ENCODE measurements around the gene PHOSPHO1.
"Not testable (repeated sequence)": the region's sequence is repeated elsewhere in the genome, so short reads cannot be mapped to it uniquely, and the experiment has no call there.

PHOSPHO1 gene, protein sequence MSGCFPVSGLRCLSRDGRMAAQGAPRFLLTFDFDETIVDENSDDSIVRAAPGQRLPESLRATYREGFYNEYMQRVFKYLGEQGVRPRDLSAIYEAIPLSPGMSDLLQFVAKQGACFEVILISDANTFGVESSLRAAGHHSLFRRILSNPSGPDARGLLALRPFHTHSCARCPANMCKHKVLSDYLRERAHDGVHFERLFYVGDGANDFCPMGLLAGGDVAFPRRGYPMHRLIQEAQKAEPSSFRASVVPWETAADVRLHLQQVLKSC

DNA sequence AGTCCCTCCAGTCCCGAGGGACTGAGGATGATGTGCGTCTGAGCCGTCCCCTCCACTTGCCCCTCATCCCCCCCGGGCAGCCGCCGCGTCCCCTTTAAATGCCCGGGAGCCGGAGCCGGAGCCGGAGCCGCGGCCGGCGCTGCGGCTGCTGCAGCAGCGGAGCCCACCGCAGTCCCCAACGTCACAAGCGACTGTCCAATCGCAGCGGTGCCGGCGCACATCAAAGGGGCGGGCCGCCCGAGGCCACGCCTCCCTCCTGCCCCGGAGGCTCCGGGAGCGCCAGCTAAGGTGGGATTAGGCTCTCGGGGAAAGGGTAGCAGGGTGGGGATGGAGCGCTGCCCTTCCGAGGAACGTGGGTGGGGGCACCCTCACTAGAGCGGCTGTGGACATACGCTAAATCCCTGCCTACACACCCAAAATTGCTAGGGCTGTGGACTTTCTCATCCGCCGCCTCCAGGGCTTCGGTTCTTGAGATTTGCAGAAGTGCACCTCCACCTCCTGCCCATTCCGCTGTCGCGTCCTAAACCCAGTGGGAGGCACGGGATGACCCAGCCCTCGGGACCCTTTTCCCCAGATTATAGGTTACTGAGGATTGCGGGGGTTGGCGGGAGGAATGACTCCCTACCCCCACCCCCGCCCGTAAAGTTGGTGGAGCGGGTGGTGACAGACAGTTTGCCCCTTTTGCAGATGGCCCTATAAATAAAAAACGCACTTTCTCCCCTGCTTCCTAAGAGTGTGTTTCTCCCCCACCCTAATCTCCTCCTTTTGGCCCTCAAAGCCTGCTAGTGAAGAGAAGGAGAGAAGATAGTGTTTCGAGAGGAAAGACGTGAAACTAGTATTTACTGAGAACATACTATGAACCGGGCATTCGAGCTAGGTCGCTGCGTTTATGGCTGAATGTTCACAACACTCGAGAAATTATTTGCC, at the start of gene PHOSPHO1:
PHOSPHO1 (minus strand) TSS at position 152 of the 927 bp plus-strand sequence. CDS start 4,096 bp downstream, outside the sequence.
- peak; percentile 88 for DNase-seq

DNA sequence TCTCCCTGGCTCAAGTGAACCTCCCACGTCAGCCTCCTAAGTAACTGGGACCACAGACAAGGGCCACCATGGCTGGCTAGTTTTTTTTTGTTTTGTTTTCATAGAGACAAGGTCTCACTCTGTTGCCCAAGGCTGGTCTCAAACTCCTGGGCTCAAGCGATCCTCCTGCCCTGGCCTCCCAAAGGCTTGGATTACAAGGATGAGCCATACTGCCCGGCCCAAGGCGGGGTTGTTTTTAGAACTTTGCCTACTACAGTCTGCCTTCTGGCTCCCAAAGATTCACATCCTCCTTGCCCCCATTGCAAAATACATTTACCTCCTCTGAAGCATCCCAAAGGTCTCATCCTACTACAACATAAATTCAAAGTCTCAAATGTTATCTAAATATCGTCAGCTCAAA, 49.5 kb upstream of the PHOSPHO1 start:
- DNase-seq: no peak

DNA sequence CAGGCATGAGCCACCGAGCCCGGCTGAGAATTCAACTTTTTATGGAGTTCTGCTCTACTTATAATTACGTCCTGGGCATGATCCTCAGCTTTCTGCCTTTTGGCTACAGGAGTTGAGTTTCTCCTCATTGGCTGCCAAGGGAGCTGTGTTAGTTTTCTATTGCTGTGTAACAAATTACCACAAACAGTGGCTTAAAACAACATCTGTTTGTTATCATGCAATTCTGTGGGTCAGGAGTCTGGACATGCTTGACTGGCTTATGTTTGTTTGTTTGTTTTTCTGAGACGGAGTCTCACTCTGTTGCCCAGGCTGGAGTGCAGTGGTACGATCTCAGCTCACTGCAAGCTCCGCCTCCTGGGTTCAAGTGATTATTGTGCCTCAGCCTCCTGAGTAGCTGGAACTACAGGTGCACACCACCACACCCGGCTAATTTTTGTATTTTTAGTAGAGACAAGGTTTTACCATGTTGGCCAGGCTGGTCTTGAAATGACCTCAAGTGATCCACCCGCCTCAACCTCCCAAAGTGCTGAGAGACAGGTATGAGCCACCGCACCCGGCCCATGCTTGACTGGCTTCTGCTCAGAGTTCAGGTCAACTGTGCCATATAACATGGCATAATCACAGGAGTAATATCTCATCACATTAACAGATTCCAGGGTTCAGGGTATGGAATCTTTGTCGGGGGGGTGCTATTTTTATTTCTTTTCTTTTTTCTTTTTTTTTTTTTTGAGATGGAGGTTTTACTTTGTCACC, 48.9 kb upstream of the PHOSPHO1 start:
- not testable (repeated sequence) for DNase-seq

DNA sequence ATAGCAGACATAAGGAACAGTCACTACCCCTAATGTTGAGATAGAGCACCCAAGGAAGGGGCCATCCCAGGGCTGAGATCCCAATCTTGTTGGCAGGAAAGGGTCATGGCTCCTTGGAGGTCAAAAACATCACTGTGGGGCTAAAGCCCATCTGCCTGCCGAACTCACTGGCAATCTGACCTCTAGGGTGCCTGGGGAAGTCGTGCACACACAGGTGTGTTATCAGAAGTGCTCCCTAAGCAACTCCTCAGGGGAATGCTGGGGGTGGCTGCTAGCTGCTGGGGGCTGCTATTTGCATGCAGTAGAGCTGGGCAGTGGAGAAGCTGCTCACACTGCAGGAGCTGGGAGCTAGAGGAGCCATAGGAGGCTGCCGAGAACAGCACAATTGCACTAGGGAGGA, 47.5 kb upstream of the PHOSPHO1 start:
- DNase-seq: no peak

DNA sequence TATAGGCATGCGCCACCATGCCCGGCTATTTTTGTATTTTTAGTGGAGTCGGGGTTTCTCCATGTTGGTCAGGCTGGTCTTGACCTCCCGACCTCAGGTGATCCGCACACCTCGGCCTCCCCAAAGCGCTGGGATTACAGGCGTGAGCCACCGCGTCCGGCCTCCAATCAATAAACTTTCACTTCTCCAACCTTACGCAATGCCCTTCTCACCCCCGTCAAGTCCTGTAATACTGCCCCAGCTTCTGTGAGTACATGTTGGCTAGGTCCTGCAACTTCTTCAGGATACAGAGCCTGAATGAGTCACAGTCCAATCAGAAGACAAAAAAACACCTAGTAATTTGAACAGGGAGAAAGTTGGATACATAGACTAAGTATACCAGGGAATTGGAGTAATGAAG, 47.1 kb upstream of the PHOSPHO1 start:
- no peak for DNase-seq

DNA sequence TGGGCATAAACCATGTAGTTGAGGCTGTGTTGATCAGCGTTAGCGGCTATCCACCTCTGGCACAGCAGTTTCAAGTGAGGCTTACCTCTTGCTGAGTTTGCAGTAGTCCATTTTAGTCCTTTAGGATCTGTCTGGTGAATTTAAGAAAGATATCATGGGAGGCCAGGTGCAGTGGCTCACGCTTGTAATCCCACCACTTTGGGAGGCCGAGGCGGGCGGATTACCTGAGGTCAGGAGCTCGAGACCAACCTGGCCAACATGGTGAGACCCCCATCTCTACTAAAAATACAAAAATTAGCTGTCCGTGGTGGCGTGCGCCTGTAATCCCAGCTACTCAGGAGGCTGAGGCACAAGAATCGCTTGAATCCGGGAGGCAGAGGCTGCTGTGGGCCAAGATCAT, 45.4 kb upstream of the PHOSPHO1 start:
- DNase-seq: not testable (repeated sequence)

DNA sequence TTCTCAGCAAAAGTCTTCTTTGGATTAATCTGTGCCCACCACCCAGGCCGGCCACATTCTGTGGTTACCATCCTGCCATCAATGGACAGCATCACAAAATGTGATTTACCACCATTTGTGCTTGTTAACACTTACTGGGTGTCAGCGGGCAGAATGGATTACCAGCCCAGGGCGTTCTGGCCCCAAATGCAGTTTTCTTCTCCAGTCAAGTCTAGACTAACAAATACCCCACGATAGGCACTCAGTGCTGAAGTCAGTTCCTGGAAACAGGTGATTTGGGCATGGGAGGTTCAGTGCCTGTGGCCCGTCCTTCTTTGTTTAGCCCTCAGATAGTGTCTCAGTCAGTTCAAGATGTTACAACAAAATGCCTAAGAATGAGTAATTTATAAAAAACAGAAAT, 38.8 kb upstream of the PHOSPHO1 start:
- DNase-seq: no peak

DNA sequence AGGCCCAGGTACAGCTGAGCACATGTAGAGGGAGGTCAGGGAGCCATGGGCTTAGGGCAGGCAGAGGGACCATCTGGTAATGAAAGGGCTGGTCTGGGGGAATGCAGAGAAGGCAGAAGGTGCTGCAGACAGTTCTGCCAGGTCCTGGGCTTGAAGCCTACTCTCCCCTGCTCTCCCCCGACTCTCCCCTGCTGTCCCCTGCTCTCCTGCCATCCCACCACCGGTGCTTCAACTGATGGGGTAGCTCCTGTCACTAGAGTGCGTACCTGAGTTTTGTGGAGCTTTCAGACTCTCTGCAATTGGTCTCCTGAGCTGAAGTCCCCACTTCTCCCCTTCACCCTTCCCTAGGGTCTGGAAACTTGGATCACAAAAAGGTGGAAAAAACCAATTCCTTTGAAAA, 37.3 kb upstream of the PHOSPHO1 start:
- no peak for DNase-seq

DNA sequence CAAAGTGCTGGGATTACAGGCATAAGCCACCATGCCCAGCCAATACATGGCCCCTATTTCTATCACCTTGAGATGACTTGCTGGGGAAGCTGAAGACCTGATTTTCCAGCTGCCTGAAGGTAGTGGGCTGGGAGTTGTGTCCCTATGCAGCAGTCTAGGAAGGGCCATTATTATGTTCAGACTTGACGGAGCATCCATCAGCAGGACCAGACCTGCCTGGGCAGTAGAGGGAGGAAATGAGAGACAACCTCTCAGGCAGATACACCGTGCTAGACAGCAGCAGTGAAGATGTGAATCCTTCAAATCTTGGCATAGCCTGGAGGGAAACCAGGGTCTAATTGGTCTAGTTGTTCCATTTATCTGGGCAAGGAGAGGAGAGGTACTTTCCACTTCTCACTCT, 35.6 kb upstream of the PHOSPHO1 start:
- no peak for DNase-seq

DNA sequence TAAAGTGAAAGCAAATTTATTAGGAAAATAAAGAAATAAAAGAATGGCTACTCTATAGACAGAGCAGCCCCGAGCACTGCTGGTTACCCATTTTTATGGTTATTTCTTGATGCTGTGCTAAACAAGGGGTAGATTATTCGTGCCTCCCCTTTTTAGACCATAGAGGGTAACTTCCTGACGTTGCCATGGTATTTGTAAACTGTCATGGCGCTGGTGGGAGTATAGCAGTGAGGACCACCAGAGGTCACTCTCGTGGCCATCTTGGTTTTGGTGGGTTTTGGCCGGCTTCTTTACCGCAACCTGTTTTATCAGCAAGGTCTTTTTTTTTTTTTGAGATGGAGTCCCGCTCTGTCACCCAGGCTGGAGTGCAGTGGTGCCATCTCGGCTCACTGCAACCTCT, 31.0 kb upstream of the PHOSPHO1 start:
- DNase-seq: not testable (repeated sequence)

DNA sequence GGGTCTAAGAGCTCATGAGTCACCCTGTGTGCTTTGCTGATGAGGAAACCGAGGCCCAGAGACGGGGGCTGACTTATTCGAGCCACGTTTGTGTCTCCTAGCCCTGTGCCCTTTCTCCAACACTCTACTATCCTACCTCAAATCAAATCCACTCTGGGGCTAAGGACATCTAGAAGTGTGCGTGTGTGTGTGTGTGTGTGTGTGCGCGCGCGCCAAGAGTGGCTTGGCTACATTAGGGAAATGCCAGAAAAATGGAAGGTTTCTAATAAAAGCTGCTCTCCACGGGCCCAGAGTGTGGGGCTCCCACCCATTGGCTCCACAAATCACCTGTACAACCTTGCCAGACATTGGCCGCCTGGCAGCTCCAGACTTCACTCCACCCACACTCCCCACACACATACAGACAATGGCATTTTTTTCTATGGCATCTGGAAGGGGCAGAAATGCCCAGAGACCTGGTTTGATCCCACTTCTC, 30.3 kb upstream of the PHOSPHO1 start:
- no peak for DNase-seq

DNA sequence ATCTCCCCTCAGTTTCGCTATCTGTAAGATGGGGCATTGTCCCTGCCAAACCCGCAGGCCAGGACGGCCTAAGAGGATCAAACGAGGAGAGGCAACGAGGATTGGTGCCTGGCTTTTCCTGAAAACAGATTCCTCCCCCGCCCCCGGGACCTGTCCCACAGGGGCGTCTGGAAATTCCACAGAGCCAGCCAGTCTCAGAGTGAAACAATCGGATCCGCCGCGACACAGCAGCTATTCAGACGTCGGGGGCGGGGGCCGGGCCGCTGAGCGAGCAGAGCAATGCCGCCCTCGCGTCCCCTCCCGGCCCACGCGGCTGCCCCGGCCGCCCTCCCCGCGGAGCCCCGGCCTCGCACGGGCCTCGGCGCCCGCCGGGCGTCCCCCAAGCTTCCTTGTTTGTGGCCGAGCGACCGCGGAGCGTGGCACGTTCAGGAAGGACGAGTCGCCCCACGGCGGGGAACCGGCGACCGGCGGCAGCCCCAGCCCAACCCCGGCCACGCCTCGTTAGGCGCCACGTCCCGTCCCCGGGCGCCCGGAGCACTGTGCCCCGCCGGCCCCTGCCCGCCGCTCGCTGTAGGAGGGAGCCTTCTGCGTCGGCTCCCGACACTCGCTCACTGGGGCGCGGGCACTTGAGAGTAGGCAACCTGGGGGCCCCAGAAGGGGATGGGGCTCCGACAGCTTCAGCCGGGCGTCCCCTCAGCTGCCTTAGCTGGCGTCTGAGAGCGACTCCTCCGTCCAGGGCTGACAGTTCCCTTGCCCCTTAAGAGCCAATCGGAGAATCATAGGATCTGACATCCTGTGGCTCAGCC, 29.6 kb upstream of the PHOSPHO1 start:
- peak; percentile 50 for DNase-seq

DNA sequence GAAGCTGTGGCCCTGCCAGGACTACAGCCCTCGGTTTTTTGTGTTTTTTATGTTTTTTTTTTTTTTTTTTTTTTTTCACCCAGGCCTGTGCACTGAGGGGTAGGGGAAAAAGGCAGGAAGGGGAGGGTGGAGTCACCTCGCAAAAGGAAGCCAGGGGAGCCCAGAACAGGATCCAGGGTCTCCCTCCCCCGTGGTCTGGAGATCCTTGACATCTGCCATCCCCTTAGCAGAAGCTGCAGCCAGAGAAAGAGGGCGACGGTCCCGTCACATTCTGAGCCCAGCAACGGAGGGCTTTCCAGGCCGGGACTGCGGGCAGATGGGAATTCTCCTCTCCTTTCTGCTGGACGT, 29.1 kb upstream of the PHOSPHO1 start:
- no peak for DNase-seq

DNA sequence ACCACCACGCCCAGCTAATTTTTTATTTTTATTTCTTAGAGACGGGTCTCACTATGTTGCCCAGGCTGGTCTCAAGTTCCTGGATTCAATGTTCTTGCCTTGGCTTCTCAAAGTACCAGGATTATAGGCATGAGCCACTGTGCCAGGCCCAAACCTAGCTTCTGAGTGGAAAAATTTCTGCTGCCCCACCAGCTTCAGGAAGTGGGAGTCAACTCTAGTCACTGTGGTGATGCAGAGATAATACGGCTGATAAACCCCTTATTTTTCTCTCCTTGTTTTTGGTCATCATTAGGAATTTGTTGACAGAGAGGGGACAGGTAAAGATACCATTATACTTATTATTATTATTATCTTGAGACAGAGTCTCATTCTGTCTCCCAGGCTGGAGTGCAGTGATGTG, 27.8 kb upstream of the PHOSPHO1 start:
- no peak for DNase-seq

DNA sequence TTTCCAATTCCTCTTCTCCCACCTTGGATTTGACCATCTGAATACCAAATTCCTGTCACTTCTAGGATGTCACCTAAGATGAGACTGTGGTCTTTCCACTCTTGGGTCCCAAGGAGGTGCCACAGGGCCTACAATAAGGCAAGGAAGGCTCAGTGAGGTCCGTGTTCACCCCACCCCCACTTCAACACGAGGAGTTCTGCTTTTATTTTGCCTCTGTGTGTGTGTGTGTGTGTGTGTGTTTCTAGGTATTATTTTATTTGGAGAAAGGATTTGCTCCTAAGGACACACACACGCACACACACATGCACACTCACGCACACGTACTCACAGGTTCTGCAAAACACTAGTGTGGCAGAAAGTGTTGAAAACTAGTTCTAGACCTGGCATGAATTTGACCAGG, 24.5 kb upstream of the PHOSPHO1 start:
- no peak for DNase-seq

DNA sequence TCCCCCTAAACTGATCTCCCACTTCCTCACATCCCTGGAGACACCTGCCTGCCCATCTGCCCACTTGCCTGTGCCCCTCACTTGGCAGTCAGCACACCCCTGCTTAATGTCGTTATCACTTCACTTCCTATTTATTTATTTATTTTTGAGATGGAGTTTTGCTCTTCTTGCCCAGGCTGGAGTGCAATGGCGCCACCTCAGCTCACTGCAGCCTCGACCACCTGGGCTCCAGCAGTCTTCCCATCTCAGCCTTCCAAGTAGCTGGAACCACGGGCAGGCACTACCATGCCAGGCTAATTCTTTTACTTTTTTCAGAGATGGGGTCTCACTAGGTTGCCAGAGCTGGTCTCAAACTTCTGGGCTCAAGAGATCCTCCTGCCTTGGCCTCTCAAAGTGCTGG, 23.5 kb upstream of the PHOSPHO1 start:
- DNase-seq: no peak

DNA sequence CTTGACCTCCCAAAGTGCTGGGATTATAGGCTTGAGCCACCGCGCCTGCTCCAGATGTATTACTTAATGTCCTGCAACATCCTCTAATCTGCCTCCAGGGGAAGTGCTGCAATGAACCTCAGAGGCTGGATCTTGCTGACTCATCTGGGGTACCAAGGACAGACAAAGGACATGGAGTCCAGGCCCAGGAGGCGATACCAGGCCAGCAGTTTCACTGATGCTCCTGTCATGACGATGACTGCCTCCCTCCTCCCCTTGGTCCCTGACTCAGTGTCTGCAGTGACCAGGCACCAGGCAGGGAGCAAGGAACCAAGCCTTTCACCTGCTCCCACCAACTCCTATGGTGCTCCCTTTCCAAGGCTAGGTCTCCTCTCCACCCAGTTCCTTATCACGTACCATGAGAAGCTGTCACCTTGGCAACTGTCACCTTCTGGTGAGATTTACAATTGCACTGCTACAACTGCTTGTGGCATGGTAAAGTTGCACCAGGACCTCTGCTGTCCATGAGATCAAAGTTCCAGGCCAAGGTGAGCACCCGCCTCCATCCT, 21.6 kb upstream of the PHOSPHO1 start:
- peak; percentile 65 for DNase-seq

DNA sequence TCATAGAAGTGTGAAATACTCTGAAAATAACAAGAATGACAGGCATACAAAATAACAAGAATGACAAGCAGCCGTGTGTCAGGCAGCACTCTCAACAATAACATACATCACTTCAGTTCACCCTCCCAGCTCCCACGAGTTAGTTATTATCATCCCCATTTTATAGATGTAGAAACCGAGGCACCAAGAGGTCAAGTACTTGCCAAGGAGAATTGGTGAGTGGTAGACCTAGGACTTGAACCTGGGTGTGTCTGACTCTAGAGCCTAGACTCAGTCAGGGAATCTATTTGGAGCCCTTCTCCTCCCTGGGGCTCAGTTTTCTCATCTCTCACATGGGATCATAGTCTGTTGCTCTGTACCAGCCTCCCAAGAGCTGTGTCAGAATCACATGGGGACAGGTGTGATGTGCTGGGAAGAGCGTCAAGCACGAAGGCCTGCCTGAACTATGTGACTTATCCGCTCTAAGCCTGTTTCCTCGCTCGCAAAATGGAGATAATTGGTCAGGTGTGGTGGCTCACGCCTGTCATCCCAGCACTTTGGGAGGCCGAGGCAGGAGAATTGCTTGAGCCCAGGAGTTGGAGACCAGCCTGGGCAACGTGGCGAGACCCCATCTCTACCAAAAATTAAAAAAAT, 19.4 kb upstream of the PHOSPHO1 start:
- DNase-seq: no peak

DNA sequence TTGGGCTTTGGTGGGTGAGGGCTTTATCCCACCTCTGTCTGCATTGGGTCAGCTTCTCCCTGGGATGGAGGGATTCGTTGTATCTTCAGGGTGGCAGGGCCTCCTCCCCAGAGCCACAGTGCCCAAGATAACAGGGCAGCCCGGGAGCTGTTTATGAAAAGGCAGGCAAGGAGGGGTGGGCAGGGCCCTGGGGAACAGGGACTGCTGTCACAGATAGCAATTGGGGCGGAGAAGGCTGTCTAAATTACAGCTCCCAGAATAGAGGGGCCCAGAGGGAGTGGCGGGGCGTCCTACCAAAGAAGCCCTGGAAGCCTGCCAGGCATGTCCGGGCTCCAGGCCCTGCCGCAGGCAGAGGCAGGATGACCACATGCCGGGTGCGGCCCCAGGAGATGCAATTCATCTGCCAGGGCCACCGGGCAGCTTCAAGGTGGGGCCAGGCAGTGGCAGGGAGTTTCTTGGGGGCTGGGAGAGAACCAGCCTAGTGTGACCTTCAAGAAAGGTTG, 18.8 kb upstream of the PHOSPHO1 start:
- DNase-seq: no peak

DNA sequence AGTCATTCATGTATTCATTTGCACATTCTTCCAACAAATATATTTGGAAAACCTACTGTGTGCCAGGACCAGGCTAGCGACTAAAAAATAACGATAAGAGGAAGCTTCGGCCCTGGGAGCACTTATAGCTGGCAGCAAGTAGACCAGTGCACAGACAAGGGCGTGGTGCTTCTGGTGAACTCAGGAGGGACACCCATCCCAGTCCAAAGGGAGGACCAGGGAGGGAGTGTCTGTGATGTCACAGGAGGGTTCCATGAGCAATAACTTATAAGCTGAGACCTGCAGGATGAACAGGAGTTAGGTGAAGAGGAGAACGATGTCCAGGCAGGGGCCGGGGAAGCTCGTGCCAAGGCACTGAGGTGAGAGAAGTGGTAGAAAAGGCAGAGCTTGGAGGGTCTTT, 17.4 kb upstream of the PHOSPHO1 start:
- no peak for DNase-seq

DNA sequence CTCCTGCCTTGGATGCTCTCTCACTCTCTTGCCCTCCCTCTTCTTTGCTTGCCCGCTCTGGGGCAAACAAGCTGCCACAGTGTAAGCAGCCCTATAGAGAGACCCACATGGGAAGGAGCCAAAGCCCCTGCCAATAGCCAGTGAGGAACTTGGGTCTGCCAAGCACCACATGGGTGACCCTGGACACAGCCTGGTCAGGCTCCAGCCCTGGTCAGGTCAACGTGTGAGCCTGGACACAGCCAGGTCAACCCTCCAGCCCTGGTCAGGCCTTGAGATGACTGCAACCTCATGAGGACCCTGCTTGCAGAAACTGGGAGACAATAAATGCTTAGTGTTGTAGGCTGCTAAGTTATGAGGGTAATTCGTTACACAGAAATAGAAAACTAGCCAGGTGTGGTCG, 14.3 kb upstream of the PHOSPHO1 start:
- DNase-seq: no peak

DNA sequence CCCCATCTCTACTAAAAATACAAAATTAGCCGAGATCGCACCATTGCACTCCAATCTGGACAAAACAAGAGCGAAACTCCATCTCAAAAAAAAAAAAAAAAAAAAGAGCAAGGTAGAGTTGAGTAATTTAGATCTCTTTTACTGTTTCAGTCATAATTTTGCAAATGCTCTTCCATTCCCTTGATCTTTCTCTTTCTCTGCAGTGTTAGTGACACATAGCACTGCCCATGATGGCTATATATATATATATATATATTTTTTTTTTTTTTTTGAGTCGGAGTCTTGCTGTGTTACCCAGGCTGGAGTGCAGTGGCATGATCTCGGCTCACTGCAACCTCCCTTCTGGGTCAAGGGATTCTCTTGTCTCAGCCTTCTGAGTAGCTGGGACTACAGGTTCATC, 12.2 kb upstream of the PHOSPHO1 start:
- no peak for DNase-seq

All from CD4-positive, alpha-beta T cell treated with Interleukin-15 for 1 hour (primary cell).